Measurements from ENCODE around the gene STK38. TPM values are rescaled to one million over a fixed set of nuclear protein-coding genes. Genes with fewer than 3 reads are reported as not detected.

Gene STK38
- total RNA-seq, 1 donor from 2014 or later, result 41.4 TPM

GRCh38 chr6:36539814-36540568, 7.3 kb downstream of the STK38 start:
- DNase-seq (ENCODE audit: low spot score), result no peak
- no peaks in the 10 kb centered on the region for H3K9me3 Mint-ChIP-seq (ENCODE audit: unreplicated experiment)
- H3K27ac Mint-ChIP-seq (ENCODE audit: unreplicated experiment), result no peak overlapping the region
- no peaks in the 10 kb centered on the region for H3K27me3 Mint-ChIP-seq (ENCODE audit: unreplicated experiment)
- H3K36me3 Mint-ChIP-seq (ENCODE audit: low read depth, unreplicated experiment), result peaks cover 20% of the 10 kb centered on the region
- no peak for TF ChIP-seq CTCF (IDR thresholded peaks at IDR 0.05; ENCODE audit: unreplicated experiment)
- H3K4me1 Mint-ChIP-seq (ENCODE audit: unreplicated experiment), result peaks cover 6% of the 10 kb centered on the region
- H3K4me3 Mint-ChIP-seq (ENCODE audit: unreplicated experiment), result no peak overlapping the region

GRCh38 chr6:36536873-36537547, 10.3 kb downstream of the STK38 start:
- H3K4me1 Mint-ChIP-seq (ENCODE audit: unreplicated experiment), result no peaks in the 10 kb centered on the region
- no peak for DNase-seq (ENCODE audit: low spot score)
- no peak for TF ChIP-seq CTCF (IDR thresholded peaks at IDR 0.05; ENCODE audit: unreplicated experiment)
- peaks cover 25% of the 10 kb centered on the region for H3K36me3 Mint-ChIP-seq (ENCODE audit: low read depth, unreplicated experiment)
- peak overlapping the region; percentile 57 for H3K4me3 Mint-ChIP-seq (ENCODE audit: unreplicated experiment)
- no peaks in the 10 kb centered on the region for H3K9me3 Mint-ChIP-seq (ENCODE audit: unreplicated experiment)
- H3K27me3 Mint-ChIP-seq (ENCODE audit: unreplicated experiment), result no peaks in the 10 kb centered on the region
- no peak overlapping the region for H3K27ac Mint-ChIP-seq (ENCODE audit: unreplicated experiment)

- TF ChIP-seq CTCF (IDR thresholded peaks at IDR 0.05; ENCODE audit: unreplicated experiment), result no peak
- DNase-seq (ENCODE audit: low spot score), result no peak
- no peaks in the 10 kb centered on the region for H3K27me3 Mint-ChIP-seq (ENCODE audit: unreplicated experiment)
- H3K9me3 Mint-ChIP-seq (ENCODE audit: unreplicated experiment), result no peaks in the 10 kb centered on the region
- H3K36me3 Mint-ChIP-seq (ENCODE audit: low read depth, unreplicated experiment), result peaks cover 32% of the 10 kb centered on the region
- no peak overlapping the region for H3K27ac Mint-ChIP-seq (ENCODE audit: unreplicated experiment)
- no peak overlapping the region for H3K4me3 Mint-ChIP-seq (ENCODE audit: unreplicated experiment)
- peaks cover 4% of the 10 kb centered on the region for H3K4me1 Mint-ChIP-seq (ENCODE audit: unreplicated experiment)
These were observed 14.0 kb downstream of the STK38 start for GRCh38 chr6:36533321-36533720.

GRCh38 chr6:36526066-36526465, 21.2 kb downstream of the STK38 start:
- no peak for DNase-seq (ENCODE audit: low spot score)
- peaks cover 28% of the 10 kb centered on the region for H3K36me3 Mint-ChIP-seq (ENCODE audit: low read depth, unreplicated experiment)
- no peak overlapping the region for H3K27ac Mint-ChIP-seq (ENCODE audit: unreplicated experiment)
- no peaks in the 10 kb centered on the region for H3K27me3 Mint-ChIP-seq (ENCODE audit: unreplicated experiment)
- no peak overlapping the region for H3K4me3 Mint-ChIP-seq (ENCODE audit: unreplicated experiment)
- TF ChIP-seq CTCF (IDR thresholded peaks at IDR 0.05; ENCODE audit: unreplicated experiment), result no peak
- H3K4me1 Mint-ChIP-seq (ENCODE audit: unreplicated experiment), result peaks cover 8% of the 10 kb centered on the region
- H3K9me3 Mint-ChIP-seq (ENCODE audit: unreplicated experiment), result no peaks in the 10 kb centered on the region

- Mint-ChIP-seq H3K9me3 (ENCODE audit: unreplicated experiment) (no peaks in the 10 kb centered on the region), H3K27ac (ENCODE audit: unreplicated experiment) (peak overlapping the region; percentile 1), H3K4me1 (ENCODE audit: unreplicated experiment) (peaks cover 8% of the 10 kb centered on the region), H3K36me3 (ENCODE audit: low read depth, unreplicated experiment) (peaks cover 33% of the 10 kb centered on the region), H3K27me3 (ENCODE audit: unreplicated experiment) (no peaks in the 10 kb centered on the region), H3K4me3 (ENCODE audit: unreplicated experiment) (no peak overlapping the region)
- no peak for TF ChIP-seq CTCF (IDR thresholded peaks at IDR 0.05; ENCODE audit: unreplicated experiment)
- DNase-seq (ENCODE audit: low spot score), result no peak
These were observed 21.9 kb downstream of the STK38 start for GRCh38 chr6:36525346-36525745.

All from endothelial cell (in vitro differentiated cells).